Thyroid gland (tissue), 4 donors: ENCODE measurements around the gene SEZ6L. TPM values are rescaled to one million over a fixed set of nuclear protein-coding genes. Genes with fewer than 3 reads are reported as not detected.

Source experiments
- DNase-seq, 2 donors: peaks; one replicate each; pipeline ENCODE4 v3.0.0-alpha.2; 2019
- H3K27ac ChIP-seq, 3 donors: fragments of 200-600 bp; sonication (generic); 1 replicate in 2 of 3; 2 replicates in 1 of 3; pipeline ENCODE4 v1.5.1; 2016 to 2019; ENCODE audit warnings: mild to moderate bottlenecking in 1 of 3, moderate library complexity in 1 of 3
- H3K27me3 ChIP-seq: fragments of 200-600 bp; sonication (generic); one replicate; pipeline ENCODE4 v1.5.1; 2019
- H3K36me3 ChIP-seq, 2 donors: fragments of 200-600 bp; sonication (generic); one replicate each; pipeline ENCODE4 v1.5.1; 2016 to 2019
- H3K4me1 ChIP-seq, 2 donors: fragments of 200-600 bp; sonication (generic); one replicate each; pipeline ENCODE4 v1.5.1; 2017 to 2019
- H3K4me3 ChIP-seq, 3 donors: fragments of 200-600 bp; sonication (generic); replicated peaks in 1 of 3; 1 replicate in 2 of 3; 2 replicates in 1 of 3; pipeline ENCODE4 v1.5.1; 2016; ENCODE audit warnings: mild to moderate bottlenecking in 1 of 3
- H3K9me3 ChIP-seq: fragments of 200-600 bp; sonication (generic); one replicate; pipeline ENCODE4 v1.5.1; 2017
- POLR2A ChIP-seq, 2 donors: fragments of 450-650 bp; IDR thresholded peaks; one replicate each; pipeline ENCODE4 v1.6.1; 2017; ENCODE audit warnings: antibody characterized with exemption in 2 of 2, mild to moderate bottlenecking in 2 of 2, moderate library complexity in 1 of 2
- WGBS, 2 donors: methylation state at CpG; one replicate each; pipeline ENCODE4 v1.1.5; 2017; 5-methylcytosine and 5-hydroxymethylcytosine counted together
- intact Hi-C: fragments of 100-400 bp; cut with DNase I; formaldehyde crosslinking; loops from one replicate; pipeline ENCODE4 v1.15.1; 2023
- total RNA-seq, 4 donors: library from RNA; depleted of rRNA; stranded (reverse); fragments of >200 nt; gene quantifications; one replicate each; pipeline ENCODE4 v1.2.3, GENCODE V29; 2016
- TF ChIP-seq, protein P1 (sequence below), 6 experiments: fragments of 200-600 bp in 3 of 6; fragments of 450-650 bp in 3 of 6; sonication (generic) in 3 of 6; IDR thresholded peaks; one replicate each; pipeline ENCODE4 v1.5.1; 2016 to 2019; ENCODE audit warnings: antibody characterized with exemption in 6 of 6, mild to moderate bottlenecking in 2 of 6, inconsistent platforms in 1 of 6, moderate library complexity in 1 of 6

SEZ6L gene
- total RNA-seq, 4 donors from 2014 or later, result 0.13 to 0.22 (median 0.17) TPM; not detected in 1

DNA sequence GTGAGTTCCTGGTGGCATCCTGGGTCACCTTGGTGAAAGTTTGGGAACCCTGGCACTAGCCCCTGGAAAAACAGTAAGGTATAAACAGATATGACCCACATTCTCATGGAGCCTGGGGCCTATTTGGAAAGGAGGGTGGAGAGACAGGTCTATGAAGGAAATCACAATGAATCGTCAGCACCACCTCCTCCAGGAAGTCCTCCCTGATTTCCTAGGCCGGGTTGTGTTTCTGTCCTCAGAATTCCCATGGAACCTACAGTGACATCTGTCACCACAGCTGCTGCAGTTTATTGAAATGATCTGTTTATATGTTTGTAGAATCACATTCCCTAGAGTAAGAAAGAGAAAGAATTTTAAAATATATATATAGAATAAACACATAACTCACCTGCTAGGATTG lies 188.0 kb downstream of the SEZ6L start:
- WGBS, 2 donors, result 69 to 80% methylated on average over 2 of the region's 2 CpGs
- intact Hi-C loops, result no loop called here
- TF ChIP-seq, protein P1, sequence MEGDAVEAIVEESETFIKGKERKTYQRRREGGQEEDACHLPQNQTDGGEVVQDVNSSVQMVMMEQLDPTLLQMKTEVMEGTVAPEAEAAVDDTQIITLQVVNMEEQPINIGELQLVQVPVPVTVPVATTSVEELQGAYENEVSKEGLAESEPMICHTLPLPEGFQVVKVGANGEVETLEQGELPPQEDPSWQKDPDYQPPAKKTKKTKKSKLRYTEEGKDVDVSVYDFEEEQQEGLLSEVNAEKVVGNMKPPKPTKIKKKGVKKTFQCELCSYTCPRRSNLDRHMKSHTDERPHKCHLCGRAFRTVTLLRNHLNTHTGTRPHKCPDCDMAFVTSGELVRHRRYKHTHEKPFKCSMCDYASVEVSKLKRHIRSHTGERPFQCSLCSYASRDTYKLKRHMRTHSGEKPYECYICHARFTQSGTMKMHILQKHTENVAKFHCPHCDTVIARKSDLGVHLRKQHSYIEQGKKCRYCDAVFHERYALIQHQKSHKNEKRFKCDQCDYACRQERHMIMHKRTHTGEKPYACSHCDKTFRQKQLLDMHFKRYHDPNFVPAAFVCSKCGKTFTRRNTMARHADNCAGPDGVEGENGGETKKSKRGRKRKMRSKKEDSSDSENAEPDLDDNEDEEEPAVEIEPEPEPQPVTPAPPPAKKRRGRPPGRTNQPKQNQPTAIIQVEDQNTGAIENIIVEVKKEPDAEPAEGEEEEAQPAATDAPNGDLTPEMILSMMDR (IDR thresholded peaks at IDR 0.05), result no peak
- TF ChIP-seq POLR2A (IDR thresholded peaks at IDR 0.05), result no peak
- H3K4me1 ChIP-seq, result no peaks in the 10 kb centered on the region
- no peak overlapping the region for H3K27ac ChIP-seq
- DNase-seq, result no peak
- H3K27me3 ChIP-seq, result no peaks in the 10 kb centered on the region
- no peaks in the 10 kb centered on the region for H3K9me3 ChIP-seq
- H3K4me3 ChIP-seq, result no peak overlapping the region
- H3K36me3 ChIP-seq, result no peaks in the 10 kb centered on the region

DNA sequence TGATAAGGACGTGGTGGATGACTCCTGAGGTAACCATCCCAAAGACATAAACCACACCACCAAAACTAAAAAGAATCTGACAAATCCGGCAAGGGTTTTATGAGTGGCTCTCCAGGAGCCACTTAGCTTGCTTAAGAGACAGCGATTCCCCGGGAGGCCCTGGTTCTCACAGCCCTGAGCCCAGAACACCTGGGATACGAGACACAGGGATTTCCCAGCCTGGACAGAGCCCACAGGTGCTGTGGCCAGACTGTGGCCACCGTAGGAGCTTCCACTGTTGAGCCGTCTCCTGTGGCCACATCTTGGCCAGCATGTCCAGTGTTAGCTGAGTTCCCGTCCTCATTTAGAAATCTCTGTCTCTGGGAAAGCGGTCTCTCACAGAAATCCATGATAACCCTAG lies 188.6 kb downstream of the SEZ6L start:
- TF ChIP-seq POLR2A (IDR thresholded peaks at IDR 0.05), result no peak
- TF ChIP-seq, protein P1 (IDR thresholded peaks at IDR 0.05), result no peak
- H3K4me1 ChIP-seq, result no peaks in the 10 kb centered on the region
- H3K27ac ChIP-seq, result no peak overlapping the region
- H3K27me3 ChIP-seq, result no peaks in the 10 kb centered on the region
- 36 to 40% methylated on average over 6 to 9 of the region's 9 CpGs for WGBS, 2 donors
- intact Hi-C loops, result no loop called here
- H3K36me3 ChIP-seq, result no peaks in the 10 kb centered on the region
- H3K9me3 ChIP-seq, result no peaks in the 10 kb centered on the region
- DNase-seq, result peak; percentile 6 to 16
- H3K4me3 ChIP-seq, result no peak overlapping the region

DNA sequence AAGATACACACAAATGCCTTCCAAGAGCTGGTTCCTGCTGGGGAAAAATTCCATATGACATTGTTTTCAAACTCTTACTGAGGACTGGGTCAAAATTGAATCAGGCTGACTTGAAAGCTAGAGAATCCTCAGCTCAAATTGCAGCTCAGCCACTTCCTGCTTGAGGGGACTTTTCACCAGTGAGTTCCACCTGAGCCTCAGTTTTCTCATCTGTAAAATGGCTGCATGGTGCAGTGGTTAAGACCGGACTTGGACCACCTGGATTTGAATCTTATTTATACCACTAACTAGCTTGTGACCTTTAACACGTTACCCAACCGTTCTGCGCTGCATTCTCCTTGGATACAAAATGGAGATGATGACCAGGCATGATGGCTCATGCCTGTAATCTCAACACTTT lies 189.9 kb downstream of the SEZ6L start:
- TF ChIP-seq, protein P1 (IDR thresholded peaks at IDR 0.05), result no peak
- no peak for TF ChIP-seq POLR2A (IDR thresholded peaks at IDR 0.05)
- 93 to 99% methylated on average over 4 of the region's 4 CpGs for WGBS, 2 donors
- no peaks in the 10 kb centered on the region for H3K9me3 ChIP-seq
- no peak overlapping the region for H3K27ac ChIP-seq
- DNase-seq, result no peak
- intact Hi-C loops, result no loop called here
- H3K27me3 ChIP-seq, result no peaks in the 10 kb centered on the region
- H3K4me1 ChIP-seq, result no peaks in the 10 kb centered on the region
- H3K36me3 ChIP-seq, result no peaks in the 10 kb centered on the region
- H3K4me3 ChIP-seq, result no peak overlapping the region

DNA sequence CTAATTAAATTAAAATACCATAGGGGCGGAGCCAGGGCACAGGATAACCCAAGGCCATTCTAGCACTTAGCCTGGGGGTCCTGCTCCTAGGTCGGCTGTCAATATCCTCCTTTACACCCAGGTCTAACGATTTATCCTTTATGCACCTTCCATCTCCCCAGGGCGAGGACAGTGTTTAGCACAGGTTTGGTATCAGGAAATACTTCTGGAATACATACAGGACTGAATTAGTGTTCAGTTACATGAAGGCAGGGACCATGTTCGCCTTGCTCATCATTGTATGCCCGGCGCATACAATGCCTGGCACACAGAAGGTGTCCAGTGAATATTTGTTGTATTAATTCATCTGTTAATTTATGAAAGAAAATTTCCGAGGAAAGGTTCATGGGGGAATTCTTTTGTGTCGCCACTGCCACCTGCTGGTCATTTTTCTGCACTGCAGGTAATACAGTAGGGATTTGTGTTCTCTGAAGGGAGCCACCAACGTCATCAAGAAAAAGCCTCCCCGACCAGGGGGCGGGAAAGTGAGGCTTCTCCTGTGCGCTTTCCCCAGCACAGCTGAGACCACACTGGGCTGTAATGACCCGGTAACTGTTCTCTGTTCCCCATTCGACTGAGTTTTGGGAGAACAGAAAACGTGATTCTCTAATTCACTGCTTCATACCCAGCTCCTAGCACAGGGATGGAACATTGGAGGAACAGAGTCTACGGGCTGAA lies 191.1 kb downstream of the SEZ6L start:
- TF ChIP-seq, protein P1 (IDR thresholded peaks at IDR 0.05), result peak; percentile 68 to 96 (median 82)
- no peak for TF ChIP-seq POLR2A (IDR thresholded peaks at IDR 0.05)
- WGBS, 2 donors, result 9% methylated on average over 17 of the region's 17 CpGs
- Histone ChIP-seq H3K27ac (no peak overlapping the region), H3K36me3 (no peaks in the 10 kb centered on the region), H3K4me1 (no peaks in the 10 kb centered on the region), H3K4me3 (no peak overlapping the region), H3K9me3 (no peaks in the 10 kb centered on the region), H3K27me3 (no peaks in the 10 kb centered on the region)
- intact Hi-C loops, result loop anchor here (10.0 kb wide), 1 partner anchor 304 kb away; no protein-coding TSS in a partner anchor
- peak; percentile 57 to 66 for DNase-seq

DNA sequence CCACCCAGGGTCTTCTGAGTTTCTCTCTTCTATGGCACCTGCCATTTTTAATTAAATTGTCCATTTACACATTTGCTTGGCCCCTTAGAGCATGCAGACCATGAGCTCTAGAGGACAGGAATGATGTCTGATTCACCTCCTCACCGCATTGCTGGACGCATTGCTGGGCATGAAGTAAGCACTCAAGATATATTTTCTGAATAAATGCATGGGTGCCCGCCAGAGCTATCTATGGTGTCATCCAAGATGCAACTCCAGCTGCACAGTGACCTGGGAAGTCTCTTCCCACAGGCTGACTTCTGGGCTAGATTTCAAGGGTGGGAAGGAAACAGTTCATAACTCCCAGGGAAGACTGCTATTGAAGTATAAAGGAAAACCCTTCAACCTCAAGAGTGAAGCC lies 193.2 kb downstream of the SEZ6L start:
- WGBS, 2 donors, result 79 to 84% methylated on average over 3 of the region's 3 CpGs
- H3K9me3 ChIP-seq, result no peaks in the 10 kb centered on the region
- H3K4me3 ChIP-seq, result no peak overlapping the region
- no peak overlapping the region for H3K27ac ChIP-seq
- no peaks in the 10 kb centered on the region for H3K36me3 ChIP-seq
- no peaks in the 10 kb centered on the region for H3K4me1 ChIP-seq
- no peak for DNase-seq
- no peaks in the 10 kb centered on the region for H3K27me3 ChIP-seq
- TF ChIP-seq, protein P1 (IDR thresholded peaks at IDR 0.05), result no peak
- intact Hi-C loops, result loop anchor here (10.0 kb wide), 1 partner anchor 302 kb away; no protein-coding TSS in a partner anchor
